Stomach (tissue), 9 donors: ENCODE results near the gene KCNT1. TPM values are rescaled to one million over a fixed set of nuclear protein-coding genes. Genes with fewer than 3 reads are reported as not detected.

Experiments used
- DNase-seq, 2 donors: peaks; one replicate each; pipeline versions ENCODE4 v3.0.0 to v3.0.0-alpha.2; 2013 to 2019
- H3K27ac ChIP-seq, 5 donors: fragments of 200-600 bp in 4 of 5; sonication (generic) in 4 of 5; one replicate each; pipeline ENCODE4 v1.5.1; 2013 to 2019; ENCODE audit warnings: mild to moderate bottlenecking in 1 of 5, moderate library complexity in 1 of 5
- H3K27me3 ChIP-seq, 3 donors: fragments of 200-600 bp; sonication (generic); one replicate each; pipeline ENCODE4 v1.5.1; 2017 to 2019; ENCODE audit warnings: mixed run types in 1 of 3
- H3K36me3 ChIP-seq, 4 donors: fragments of 200-600 bp; sonication (generic); 1 replicate in 3 of 4; 2 replicates in 1 of 4; pipeline ENCODE4 v1.5.1; 2016 to 2019
- H3K4me1 ChIP-seq, 4 donors: fragments of 200-600 bp; sonication (generic); one replicate each; pipeline ENCODE4 v1.5.1; 2016 to 2019
- H3K4me3 ChIP-seq, 4 donors: fragments of 200-600 bp; sonication (generic) in 3 of 4; one replicate each; pipeline ENCODE4 v1.5.1; 2016 to 2019; ENCODE audit warnings: mild to moderate bottlenecking in 1 of 4
- H3K9me3 ChIP-seq, 4 donors: fragments of 200-600 bp; sonication (generic); one replicate each; pipeline ENCODE4 v1.5.1; 2016 to 2019
- EP300 ChIP-seq: sonication (generic); formaldehyde crosslinking; IDR thresholded peaks from one replicate; pipeline ENCODE4 v1.6.1; 2017; ENCODE audit warnings: antibody characterized with exemption
- POLR2A ChIP-seq, 4 donors: fragments of 450-650 bp; IDR thresholded peaks; one replicate each; pipeline ENCODE4 v1.6.1; 2016; ENCODE audit warnings: antibody characterized with exemption in 4 of 4, control low read depth in 2 of 4, mild to moderate bottlenecking in 1 of 4, moderate library complexity in 1 of 4
- POLR2AphosphoS5 ChIP-seq, 3 donors: sonication (generic); formaldehyde crosslinking; IDR thresholded peaks; one replicate each; pipeline ENCODE4 v1.6.1; 2016; ENCODE audit warnings: antibody characterized with exemption in 3 of 3
- WGBS, 5 donors: extraction: QIAGEN DNeasy Blood & Tissue Kit in 3 of 5; methylation state at CpG; one replicate each; pipeline versions ENCODE4 v1.1.5 to v1.1.7; 2013 to 2018; 5-methylcytosine and 5-hydroxymethylcytosine counted together
- intact Hi-C: fragments of 100-400 bp; cut with DNase I; formaldehyde crosslinking; loops from one replicate; pipeline ENCODE4 v1.15.1; 2023; ENCODE audit warnings: low total_unique reads
- polyA plus RNA-seq, 3 donors: library from polyadenylated mRNA; stranded (reverse); fragments of 200-250 nt; gene quantifications; one replicate each; pipeline ENCODE4 v1.2.3, GENCODE V29; 2013
- total RNA-seq, 5 donors: library from RNA; depleted of rRNA; stranded (reverse); fragments of >200 nt; gene quantifications; one replicate each; pipeline versions ENCODE4 v1.1.0 to v1.2.3, GENCODE V29; 2014 to 2016
- TF ChIP-seq, protein P1 (sequence below), 7 experiments: fragments of 450-650 bp in 4 of 7; fragments of 200-600 bp in 3 of 7; sonication (generic) in 3 of 7; IDR thresholded peaks; one replicate each; pipeline ENCODE4 v1.5.1; 2016 to 2019; ENCODE audit warnings: antibody characterized with exemption in 7 of 7, control low read depth in 2 of 7, mild to moderate bottlenecking in 1 of 7
- donor health status: healthy with polysubstance abuse.
- donor health status: Bipolar disorder and iron deficiency.
- donor health status: healthy.

KCNT1 gene
- total and polyA plus RNA-seq, 8 donors = 0.10 to 12.9 (median 0.37) TPM; not detected in 4

DNA sequence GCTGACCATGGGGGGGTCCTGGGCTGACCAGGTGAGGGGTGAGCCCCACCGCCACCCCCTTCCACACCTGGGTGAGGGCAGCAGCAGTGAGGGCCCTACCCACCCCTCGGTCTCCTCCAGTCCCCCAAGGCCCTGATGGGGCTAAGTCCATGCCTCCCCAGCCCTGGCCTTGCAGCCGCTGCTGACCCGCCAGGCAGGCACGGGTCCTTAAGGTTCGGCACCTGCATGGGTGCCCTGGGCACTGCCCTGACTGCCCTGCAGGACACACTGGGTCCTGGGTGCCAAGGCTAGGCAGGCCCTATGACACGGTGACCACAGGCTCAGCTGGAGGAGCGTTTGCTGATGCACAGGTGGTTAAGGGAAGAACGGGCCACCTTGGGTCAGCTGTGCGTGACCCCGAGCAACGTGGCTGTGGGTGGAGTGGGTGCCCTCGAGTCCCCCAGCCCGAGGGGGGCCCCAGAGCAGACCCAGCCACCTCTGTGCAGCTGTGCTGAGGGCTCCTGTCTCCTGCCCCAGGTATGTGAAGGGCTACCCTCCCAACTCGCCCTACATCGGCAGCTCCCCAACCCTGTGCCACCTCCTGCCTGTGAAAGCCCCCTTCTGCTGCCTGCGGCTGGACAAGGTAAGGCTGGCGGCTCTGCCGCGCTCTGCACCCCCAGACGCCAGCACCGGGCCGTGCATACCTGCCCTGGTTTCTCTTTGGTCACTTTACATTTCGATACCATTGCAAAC lies 73.0 kb downstream of the KCNT1 start:
- WGBS, 5 donors = 72 to 80% (median 73%) methylated on average over 17 to 24 of the region's 24 CpGs
- no peak for DNase-seq
- TF ChIP-seq, protein P1, sequence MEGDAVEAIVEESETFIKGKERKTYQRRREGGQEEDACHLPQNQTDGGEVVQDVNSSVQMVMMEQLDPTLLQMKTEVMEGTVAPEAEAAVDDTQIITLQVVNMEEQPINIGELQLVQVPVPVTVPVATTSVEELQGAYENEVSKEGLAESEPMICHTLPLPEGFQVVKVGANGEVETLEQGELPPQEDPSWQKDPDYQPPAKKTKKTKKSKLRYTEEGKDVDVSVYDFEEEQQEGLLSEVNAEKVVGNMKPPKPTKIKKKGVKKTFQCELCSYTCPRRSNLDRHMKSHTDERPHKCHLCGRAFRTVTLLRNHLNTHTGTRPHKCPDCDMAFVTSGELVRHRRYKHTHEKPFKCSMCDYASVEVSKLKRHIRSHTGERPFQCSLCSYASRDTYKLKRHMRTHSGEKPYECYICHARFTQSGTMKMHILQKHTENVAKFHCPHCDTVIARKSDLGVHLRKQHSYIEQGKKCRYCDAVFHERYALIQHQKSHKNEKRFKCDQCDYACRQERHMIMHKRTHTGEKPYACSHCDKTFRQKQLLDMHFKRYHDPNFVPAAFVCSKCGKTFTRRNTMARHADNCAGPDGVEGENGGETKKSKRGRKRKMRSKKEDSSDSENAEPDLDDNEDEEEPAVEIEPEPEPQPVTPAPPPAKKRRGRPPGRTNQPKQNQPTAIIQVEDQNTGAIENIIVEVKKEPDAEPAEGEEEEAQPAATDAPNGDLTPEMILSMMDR (IDR thresholded peaks at IDR 0.05) = no peak
- no peak for TF ChIP-seq POLR2A (IDR thresholded peaks at IDR 0.05)
- TF ChIP-seq EP300 = no peak
- TF ChIP-seq POLR2AphosphoS5 (IDR thresholded peaks at IDR 0.05) = no peak
- Histone ChIP-seq H3K36me3 (no peaks in the 10 kb centered on the region), H3K4me3 (no peak overlapping the region), H3K27me3 (peaks cover 0 to 65% (median 0%) of the 10 kb centered on the region in 3 donors), H3K9me3 (no peaks in the 10 kb centered on the region), H3K27ac (no peak overlapping the region), H3K4me1 (no peaks in the 10 kb centered on the region)
- intact Hi-C loops = no loop called here

DNA sequence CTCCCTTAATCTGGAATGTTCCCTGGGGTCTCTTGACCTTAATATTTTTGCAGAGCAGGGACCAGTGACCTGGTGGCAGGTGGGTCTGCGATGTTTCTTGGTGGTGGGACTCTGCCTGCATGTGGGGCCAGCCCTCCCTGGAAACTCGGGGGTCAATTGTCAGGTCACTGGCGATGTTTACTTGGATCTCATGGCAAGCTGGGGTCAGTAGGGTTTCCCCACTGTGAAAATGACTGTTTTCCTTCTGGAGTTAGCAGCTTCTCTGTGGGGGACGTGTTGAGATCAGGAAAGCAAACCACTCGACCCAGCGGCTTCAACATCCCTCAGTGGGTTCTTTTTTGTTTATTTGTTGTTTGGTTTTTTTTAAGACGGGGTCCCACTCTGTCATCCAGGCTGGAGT lies 73.9 kb downstream of the KCNT1 start:
- Histone ChIP-seq H3K4me3 (no peak overlapping the region), H3K4me1 (no peaks in the 10 kb centered on the region), H3K9me3 (no peaks in the 10 kb centered on the region), H3K27me3 (peaks cover 0 to 66% (median 0%) of the 10 kb centered on the region in 3 donors), H3K36me3 (no peaks in the 10 kb centered on the region), H3K27ac (no peak overlapping the region)
- intact Hi-C loops = no loop called here
- no peak for DNase-seq
- no peak for TF ChIP-seq POLR2A (IDR thresholded peaks at IDR 0.05)
- TF ChIP-seq, protein P1 (IDR thresholded peaks at IDR 0.05) = no peak
- no peak for TF ChIP-seq POLR2AphosphoS5 (IDR thresholded peaks at IDR 0.05)
- TF ChIP-seq EP300 = no peak
- 45 to 55% (median 50%) methylated on average over 7 of the region's 7 CpGs for WGBS, 5 donors

DNA sequence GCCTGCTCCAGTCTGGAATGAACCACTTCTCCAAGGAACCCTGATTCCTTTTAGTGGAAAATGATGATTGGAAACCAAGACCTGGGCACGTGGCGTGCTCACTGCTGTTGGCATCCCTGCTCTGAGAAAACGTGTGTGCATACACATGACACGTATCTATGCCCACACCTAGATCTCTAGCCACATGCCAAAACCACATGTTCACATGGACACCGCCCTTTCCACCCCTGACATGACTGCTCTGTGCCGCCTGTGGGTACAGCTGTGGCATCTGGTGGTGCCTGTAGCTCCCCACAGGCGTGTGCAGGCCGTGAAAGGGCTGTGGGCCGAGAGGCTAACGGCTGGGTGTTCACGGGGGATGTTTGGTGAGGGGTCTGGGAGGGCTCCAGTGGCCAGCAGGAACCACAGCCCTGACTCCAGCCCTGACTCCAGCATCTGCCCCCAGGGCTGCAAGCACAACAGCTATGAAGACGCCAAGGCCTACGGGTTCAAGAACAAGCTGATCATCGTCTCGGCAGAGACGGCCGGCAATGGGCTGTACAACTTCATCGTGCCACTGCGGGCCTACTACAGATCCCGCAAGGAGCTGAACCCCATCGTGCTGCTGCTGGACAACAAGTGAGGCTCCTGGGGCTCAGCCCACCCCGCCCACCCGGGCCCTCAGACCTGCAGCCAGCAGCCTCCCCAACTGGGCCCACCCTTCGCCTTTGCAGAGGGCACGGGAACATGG lies 75.1 kb downstream of the KCNT1 start:
- WGBS, 5 donors = 82 to 86% (median 84%) methylated on average over 19 to 25 of the region's 25 CpGs
- intact Hi-C loops = no loop called here

DNA sequence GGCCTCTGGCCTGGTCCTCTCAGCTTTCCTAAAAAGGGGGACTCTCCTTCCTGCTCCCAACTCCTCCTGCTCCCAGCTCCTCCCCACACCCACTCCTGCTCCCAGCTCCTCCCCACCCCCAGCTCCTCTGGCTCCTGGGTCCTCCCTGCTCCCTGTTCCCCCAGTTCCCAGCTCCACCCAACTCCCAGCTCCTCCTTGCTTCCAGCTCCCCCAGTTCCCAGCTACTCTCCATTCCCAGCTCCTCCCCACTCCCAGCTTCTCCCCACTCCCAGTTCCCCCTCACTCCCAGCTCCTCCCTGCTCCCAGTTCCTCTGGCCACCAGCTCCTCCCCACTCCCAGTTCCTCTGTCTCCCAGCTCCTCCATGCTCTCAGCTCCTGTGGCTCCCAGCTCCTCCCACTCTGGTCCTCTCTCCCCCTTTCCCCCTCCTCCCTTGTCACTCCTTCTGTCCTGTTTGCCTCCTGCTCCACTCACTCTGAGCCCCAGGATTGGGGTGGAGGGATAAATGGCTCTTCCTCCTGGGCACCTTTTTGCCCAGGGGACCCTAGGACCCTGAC lies 75.7 kb downstream of the KCNT1 start:
- Histone ChIP-seq H3K36me3 (no peaks in the 10 kb centered on the region), H3K27me3 (peaks cover 0 to 56% (median 0%) of the 10 kb centered on the region in 3 donors), H3K9me3 (no peaks in the 10 kb centered on the region), H3K27ac (no peak overlapping the region), H3K4me1 (no peaks in the 10 kb centered on the region), H3K4me3 (no peak overlapping the region)
- TF ChIP-seq POLR2A (IDR thresholded peaks at IDR 0.05) (no peak), POLR2AphosphoS5 (IDR thresholded peaks at IDR 0.05) (no peak), EP300 (no peak)
- TF ChIP-seq, protein P1 (IDR thresholded peaks at IDR 0.05) = no peak
- DNase-seq = no peak
- intact Hi-C loops = no loop called here

More for the DNA sequence above, 75.1 kb downstream of the KCNT1 start:
- Histone ChIP-seq H3K4me3 (no peak overlapping the region), H3K4me1 (no peaks in the 10 kb centered on the region), H3K27ac (no peak overlapping the region), H3K27me3 (peaks cover 0 to 57% (median 0%) of the 10 kb centered on the region in 3 donors), H3K9me3 (no peaks in the 10 kb centered on the region), H3K36me3 (no peaks in the 10 kb centered on the region)
- no peak for TF ChIP-seq POLR2A (IDR thresholded peaks at IDR 0.05)
- TF ChIP-seq, protein P1 (IDR thresholded peaks at IDR 0.05) = no peak
- TF ChIP-seq POLR2AphosphoS5 (IDR thresholded peaks at IDR 0.05) = no peak
- TF ChIP-seq EP300 = no peak
- DNase-seq = no peak
